Naive B cell (primary cell): ENCODE measurements around the gene TMIE. TPM values are rescaled to one million over a fixed set of nuclear protein-coding genes. Genes with fewer than 3 reads are reported as not detected.
A peak's percentile ranks its signal among the peaks of the same experiment; 100 is the strongest.
"Not testable (repeated sequence)": the region's sequence is repeated elsewhere in the genome, so short reads cannot be mapped to it uniquely, and the experiment has no call there.

Experiments used
- ATAC-seq, 2 donors: fragments of 150-1000 bp; cut with Tn5 transposase; 2 replicates each; pipeline ENCODE4 v1.10.0; 2021; ENCODE audit warnings: low read depth in 2 of 2, mild to moderate bottlenecking in 2 of 2, moderate library complexity in 2 of 2
- DNase-seq: peaks from one replicate; pipeline ENCODE4 v3.0.0; 2022
- H3K27ac Mint-ChIP-seq, 6 donors: one replicate each; pipeline ENCODE4 v1.8.0; 2020 to 2022; ENCODE audit warnings: mild to moderate bottlenecking in 6 of 6, mixed read lengths in 6 of 6, moderate library complexity in 5 of 6, inconsistent platforms in 2 of 6
- H3K27me3 Mint-ChIP-seq, 3 donors: one replicate each; pipeline ENCODE4 v1.8.0; 2021 to 2022; ENCODE audit warnings: mixed read lengths in 3 of 3, mild to moderate bottlenecking in 1 of 3
- H3K36me3 Mint-ChIP-seq, 2 donors: one replicate each; pipeline ENCODE4 v1.8.0; 2020 to 2022; ENCODE audit warnings: mixed read lengths in 2 of 2, inconsistent platforms in 1 of 2, mild to moderate bottlenecking in 1 of 2
- H3K4me1 Mint-ChIP-seq, 3 donors: one replicate each; pipeline ENCODE4 v1.8.0; 2020 to 2022; ENCODE audit warnings: mixed read lengths in 3 of 3, inconsistent platforms in 1 of 3, mild to moderate bottlenecking in 1 of 3, moderate library complexity in 1 of 3
- H3K4me3 Mint-ChIP-seq, 8 donors: one replicate each; pipeline ENCODE4 v1.8.0; 2020 to 2022; ENCODE audit warnings: mild to moderate bottlenecking in 8 of 8, mixed read lengths in 8 of 8, moderate library complexity in 8 of 8, inconsistent platforms in 2 of 8
- H3K9me3 Mint-ChIP-seq, 7 donors: one replicate each; pipeline ENCODE4 v1.8.0; 2020 to 2022; ENCODE audit warnings: mixed read lengths in 7 of 7, mild to moderate bottlenecking in 5 of 7, inconsistent platforms in 2 of 7, moderate library complexity in 1 of 7
- polyA plus RNA-seq, 6 donors: library from polyadenylated mRNA; unstranded; fragments of 300-500 nt; fragmentation: Illumina TruSeq; gene quantifications; one replicate each; pipeline ENCODE4 v1.2.3, GENCODE V29; 2021; ENCODE audit warnings: low read depth in 6 of 6

Gene TMIE
- polyA plus RNA-seq, 6 donors from 2014 or later: not detected

GRCh38 chr3:46719735-46720271 is 18.6 kb downstream of the TMIE start:
- DNase-seq: no peak
- no peak for ATAC-seq
- H3K36me3 Mint-ChIP-seq: peaks cover 0 to 4% of the 10 kb centered on the region in 2 donors
- peaks cover 0 to 25% (median 23%) of the 10 kb centered on the region in 3 donors for H3K27me3 Mint-ChIP-seq
- H3K4me1 Mint-ChIP-seq: peaks cover 0 to 4% (median 0%) of the 10 kb centered on the region in 3 donors
- no peak overlapping the region for H3K27ac Mint-ChIP-seq
- peaks cover 0 to 7% (median 0%) of the 10 kb centered on the region in 7 donors for H3K9me3 Mint-ChIP-seq
- H3K4me3 Mint-ChIP-seq: no peak overlapping the region

DNA sequence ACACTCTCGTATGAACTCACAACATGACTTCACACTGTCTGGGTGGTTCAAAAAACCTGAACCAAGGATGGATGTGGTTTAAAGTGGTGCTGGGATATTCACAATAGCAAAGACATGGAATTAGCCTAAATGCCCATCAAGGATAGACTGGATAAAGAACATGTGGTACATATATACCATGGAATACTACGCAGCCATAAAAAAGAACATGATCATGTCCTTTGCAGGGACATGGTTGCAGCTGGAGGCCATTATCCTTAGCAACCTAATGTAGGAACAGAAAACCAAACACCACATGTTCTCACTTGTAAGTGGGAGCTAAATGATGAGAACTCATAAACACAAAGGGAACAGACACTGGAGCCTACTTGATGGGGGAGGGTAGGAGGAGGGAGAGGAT is 19.8 kb downstream of the TMIE start:
- H3K27me3 Mint-ChIP-seq: peaks cover 0 to 30% (median 23%) of the 10 kb centered on the region in 3 donors
- DNase-seq (no peak), ATAC-seq (no peak)
- H3K9me3 Mint-ChIP-seq: peaks cover 0 to 7% (median 0%) of the 10 kb centered on the region in 7 donors
- H3K36me3 Mint-ChIP-seq: peaks cover 0 to 4% of the 10 kb centered on the region in 2 donors
- H3K4me3 Mint-ChIP-seq: no peak overlapping the region
- peaks cover 0 to 4% (median 0%) of the 10 kb centered on the region in 3 donors for H3K4me1 Mint-ChIP-seq
- H3K27ac Mint-ChIP-seq: no peak overlapping the region

- no peak for DNase-seq
- Mint-ChIP-seq H3K9me3 (peaks cover 0 to 7% (median 0%) of the 10 kb centered on the region in 7 donors), H3K4me3 (peak overlapping the region in 1 of 8 donors; percentile 54), H3K36me3 (peaks cover 0 to 4% of the 10 kb centered on the region in 2 donors), H3K27me3 (peaks cover 4 to 31% (median 23%) of the 10 kb centered on the region in 3 donors), H3K4me1 (peaks cover 0 to 4% (median 0%) of the 10 kb centered on the region in 3 donors), H3K27ac (no peak overlapping the region)
- no peak for ATAC-seq
These were observed 21.3 kb downstream of the TMIE start for GRCh38 chr3:46722443-46722842.

GRCh38 chr3:46724424-46724823 is 23.2 kb downstream of the TMIE start:
- Mint-ChIP-seq H3K4me1 (no peaks in the 10 kb centered on the region), H3K36me3 (peaks cover 0 to 4% of the 10 kb centered on the region in 2 donors), H3K4me3 (no peak overlapping the region), H3K27me3 (peaks cover 11 to 20% (median 11%) of the 10 kb centered on the region in 3 donors), H3K27ac (peak overlapping the region in 2 of 6 donors; percentile 76 to 86), H3K9me3 (peaks cover 0 to 7% (median 0%) of the 10 kb centered on the region in 7 donors)
- ATAC-seq (no peak), DNase-seq (no peak)

DNA sequence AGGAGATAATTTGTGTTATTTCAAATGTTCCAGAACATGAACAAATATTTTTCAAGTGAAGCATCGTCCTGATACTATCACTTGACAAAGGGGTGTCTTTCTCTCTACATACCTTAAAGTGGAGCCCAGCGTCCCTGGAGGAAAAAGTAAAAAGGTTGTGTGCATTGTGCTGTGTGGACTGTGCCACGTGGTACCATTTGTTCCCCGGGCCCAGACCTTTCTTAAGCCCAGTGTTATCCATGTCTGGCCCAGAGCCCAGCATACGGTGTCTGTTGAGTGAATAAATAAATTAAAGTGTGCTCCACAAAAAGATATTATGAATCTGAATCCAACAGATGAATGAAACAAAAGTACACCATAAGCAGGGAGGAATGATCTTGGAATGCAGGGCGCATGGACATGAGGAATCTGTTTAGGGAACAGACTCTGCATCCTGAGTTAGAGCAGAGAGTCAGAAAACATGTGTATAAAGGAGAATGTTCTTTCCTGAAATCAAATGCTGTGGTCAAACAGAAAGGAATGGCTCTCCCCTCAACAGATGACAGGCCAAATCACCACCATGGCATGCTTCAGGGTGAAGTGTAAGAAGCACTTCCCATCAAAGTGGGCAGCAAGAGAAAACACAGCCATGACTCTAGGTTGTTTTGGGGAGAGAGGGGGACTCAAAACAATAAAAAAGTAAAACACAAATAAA is 24.6 kb downstream of the TMIE start:
- no peaks in the 10 kb centered on the region for H3K4me1 Mint-ChIP-seq
- H3K27me3 Mint-ChIP-seq: peaks cover 6 to 17% (median 11%) of the 10 kb centered on the region in 3 donors
- H3K36me3 Mint-ChIP-seq: peaks cover 0 to 4% of the 10 kb centered on the region in 2 donors
- peak overlapping the region in 1 of 8 donors; percentile 56 for H3K4me3 Mint-ChIP-seq
- peaks cover 0 to 6% (median 0%) of the 10 kb centered on the region in 7 donors for H3K9me3 Mint-ChIP-seq
- ATAC-seq (no peak), DNase-seq (no peak)
- H3K27ac Mint-ChIP-seq: peak overlapping the region in 1 of 6 donors; percentile 36

DNA sequence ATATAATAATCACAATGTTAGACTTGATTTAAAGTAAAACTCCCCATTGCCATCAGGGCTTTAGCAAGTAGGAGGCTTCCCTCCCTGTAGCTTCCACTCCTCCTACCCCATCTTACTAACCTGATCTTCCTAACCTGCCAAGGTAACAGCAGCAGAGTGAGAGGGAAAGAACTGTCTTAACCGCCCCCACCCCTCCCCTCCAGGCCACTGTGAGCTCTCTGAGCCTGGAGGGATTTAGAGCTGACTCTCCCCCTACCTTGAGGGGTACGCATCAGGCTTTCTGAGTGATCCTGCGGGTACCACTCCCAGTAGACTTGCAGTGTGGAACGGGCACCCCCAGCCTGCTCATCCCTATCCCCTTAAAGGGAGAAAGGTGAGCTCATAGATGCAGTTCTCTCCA is 27.8 kb downstream of the TMIE start:
- ATAC-seq: no peak
- DNase-seq: no peak
- H3K4me3 Mint-ChIP-seq: no peak overlapping the region
- peaks cover 6 to 11% (median 11%) of the 10 kb centered on the region in 3 donors for H3K27me3 Mint-ChIP-seq
- H3K4me1 Mint-ChIP-seq: no peaks in the 10 kb centered on the region
- H3K27ac Mint-ChIP-seq: peak overlapping the region in 1 of 6 donors; percentile 85
- no peaks in the 10 kb centered on the region for H3K36me3 Mint-ChIP-seq
- H3K9me3 Mint-ChIP-seq: no peaks in the 10 kb centered on the region

DNA sequence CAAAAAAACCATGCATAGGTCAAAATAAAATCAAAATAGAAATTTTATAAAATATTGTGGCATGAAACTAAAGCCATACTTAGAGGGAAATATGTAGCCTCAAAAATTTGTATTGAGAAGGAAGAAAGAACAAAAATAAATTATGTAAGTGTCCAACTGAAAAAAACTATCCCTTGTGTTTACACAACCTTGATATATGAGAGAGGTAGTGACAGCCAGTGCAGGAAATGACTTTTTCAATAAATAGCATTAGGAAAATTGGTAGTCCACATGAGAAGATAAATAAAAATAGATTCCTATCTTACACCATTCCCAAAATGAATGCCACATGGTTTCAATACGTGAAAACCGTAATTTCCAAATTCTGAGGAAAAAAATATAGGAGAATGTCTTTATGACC is 29.6 kb downstream of the TMIE start:
- DNase-seq: no peak
- Mint-ChIP-seq H3K27me3 (peaks cover 8 to 16% (median 14%) of the 10 kb centered on the region in 3 donors), H3K27ac (no peak overlapping the region), H3K9me3 (no peaks in the 10 kb centered on the region), H3K36me3 (no peaks in the 10 kb centered on the region), H3K4me3 (no peak overlapping the region), H3K4me1 (no peaks in the 10 kb centered on the region)
- ATAC-seq: no peak

GRCh38 chr3:46731795-46732194 is 30.6 kb downstream of the TMIE start:
- Mint-ChIP-seq H3K4me1 (no peaks in the 10 kb centered on the region), H3K27ac (peak overlapping the region in 1 of 6 donors; percentile 83), H3K9me3 (no peaks in the 10 kb centered on the region), H3K27me3 (peaks cover 9 to 20% (median 13%) of the 10 kb centered on the region in 3 donors), H3K36me3 (no peaks in the 10 kb centered on the region), H3K4me3 (no peak overlapping the region)
- no peak for ATAC-seq
- DNase-seq: no peak

- H3K27me3 Mint-ChIP-seq: peaks cover 15 to 27% (median 16%) of the 10 kb centered on the region in 3 donors
- DNase-seq (no peak), ATAC-seq (no peak)
These were observed 32.0 kb downstream of the TMIE start for GRCh38 chr3:46733026-46733800.

DNA sequence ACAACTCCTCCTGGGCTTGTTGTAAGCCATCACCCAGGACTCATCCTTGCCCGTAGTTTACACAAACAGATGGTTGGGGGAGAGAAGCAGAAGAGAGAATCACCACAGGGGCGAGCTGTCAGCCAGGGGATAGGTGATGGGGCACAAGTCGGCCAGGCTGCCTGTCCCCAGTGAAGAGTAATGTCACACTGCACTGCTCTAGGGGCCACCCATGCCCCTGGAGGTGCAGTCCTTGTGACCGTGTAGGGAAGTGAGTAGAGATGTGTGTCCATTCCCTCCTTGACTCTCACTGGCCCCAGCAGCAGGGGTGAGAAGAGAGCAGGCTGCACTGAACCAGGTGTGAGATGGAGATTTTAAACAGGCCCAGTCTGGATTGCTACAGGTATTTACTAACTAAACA is 33.6 kb downstream of the TMIE start:
- H3K27me3 Mint-ChIP-seq: peaks cover 10 to 21% (median 11%) of the 10 kb centered on the region in 3 donors
- no peak overlapping the region for H3K4me3 Mint-ChIP-seq
- no peaks in the 10 kb centered on the region for H3K4me1 Mint-ChIP-seq
- no peak for DNase-seq
- no peak overlapping the region for H3K27ac Mint-ChIP-seq
- peaks cover 0 to 3% (median 0%) of the 10 kb centered on the region in 7 donors for H3K9me3 Mint-ChIP-seq
- H3K36me3 Mint-ChIP-seq: no peaks in the 10 kb centered on the region
- no peak for ATAC-seq

More at GRCh38 chr3:46733026-46733800, 32.0 kb downstream of the TMIE start:
- no peaks in the 10 kb centered on the region for H3K36me3 Mint-ChIP-seq
- no peak overlapping the region for H3K4me3 Mint-ChIP-seq
- no peak overlapping the region for H3K27ac Mint-ChIP-seq
- no peaks in the 10 kb centered on the region for H3K9me3 Mint-ChIP-seq
- no peaks in the 10 kb centered on the region for H3K4me1 Mint-ChIP-seq

GRCh38 chr3:46736006-46736872 is 35.0 kb downstream of the TMIE start:
- DNase-seq (no peak), ATAC-seq (no peak)
- Mint-ChIP-seq H3K27ac (no peak overlapping the region), H3K27me3 (peaks cover 10 to 21% (median 11%) of the 10 kb centered on the region in 3 donors), H3K36me3 (no peaks in the 10 kb centered on the region), H3K9me3 (peaks cover 0 to 3% (median 0%) of the 10 kb centered on the region in 7 donors), H3K4me3 (peak overlapping the region in 1 of 8 donors; percentile 29), H3K4me1 (no peaks in the 10 kb centered on the region)

DNA sequence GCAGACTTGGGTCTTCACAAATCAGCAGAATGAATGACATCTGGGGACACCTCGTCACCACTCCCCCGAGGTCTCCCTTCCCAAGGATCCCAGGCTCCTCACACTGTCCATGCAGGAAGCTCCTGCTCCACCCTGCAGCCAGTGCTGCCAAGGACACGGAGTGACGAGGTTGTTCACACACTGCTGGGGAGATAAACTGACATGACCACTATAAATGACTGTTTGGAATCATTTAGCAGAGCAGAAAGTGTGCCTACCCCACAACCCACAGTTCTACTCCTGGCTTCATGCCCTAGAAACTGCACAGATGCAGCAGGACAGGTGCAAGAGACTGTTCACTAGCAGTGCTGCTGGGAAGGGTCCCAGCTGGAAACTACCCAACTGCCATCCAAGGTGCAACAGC is 36.1 kb downstream of the TMIE start:
- no peaks in the 10 kb centered on the region for H3K36me3 Mint-ChIP-seq
- H3K4me3 Mint-ChIP-seq: no peak overlapping the region
- DNase-seq (no peak), ATAC-seq (no peak)
- H3K4me1 Mint-ChIP-seq: no peaks in the 10 kb centered on the region
- H3K27me3 Mint-ChIP-seq: peaks cover 10 to 21% (median 11%) of the 10 kb centered on the region in 3 donors
- H3K9me3 Mint-ChIP-seq: peaks cover 0 to 3% (median 0%) of the 10 kb centered on the region in 7 donors
- H3K27ac Mint-ChIP-seq: no peak overlapping the region

- H3K27me3 Mint-ChIP-seq: peaks cover 11 to 20% (median 17%) of the 10 kb centered on the region in 3 donors
- not testable (repeated sequence) for H3K4me3 Mint-ChIP-seq, H3K9me3 Mint-ChIP-seq, H3K4me1 Mint-ChIP-seq, H3K27ac Mint-ChIP-seq, ATAC-seq, DNase-seq, H3K36me3 Mint-ChIP-seq
These were observed 38.4 kb downstream of the TMIE start for GRCh38 chr3:46739565-46739964.
